Inferior parietal cortex (tissue), 1 donor: ENCODE data around the gene SRP14.
"Not testable (repeated sequence)": the region's sequence is repeated elsewhere in the genome, so short reads cannot be mapped to it uniquely, and the experiment has no call there.

Experiments used
- DNase-seq: peaks from one replicate; pipeline ENCODE4 v3.0.0-alpha.2; 2016; ENCODE audit errors: extremely low spot score

Gene SRP14, protein sequence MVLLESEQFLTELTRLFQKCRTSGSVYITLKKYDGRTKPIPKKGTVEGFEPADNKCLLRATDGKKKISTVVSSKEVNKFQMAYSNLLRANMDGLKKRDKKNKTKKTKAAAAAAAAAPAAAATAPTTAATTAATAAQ

DNA sequence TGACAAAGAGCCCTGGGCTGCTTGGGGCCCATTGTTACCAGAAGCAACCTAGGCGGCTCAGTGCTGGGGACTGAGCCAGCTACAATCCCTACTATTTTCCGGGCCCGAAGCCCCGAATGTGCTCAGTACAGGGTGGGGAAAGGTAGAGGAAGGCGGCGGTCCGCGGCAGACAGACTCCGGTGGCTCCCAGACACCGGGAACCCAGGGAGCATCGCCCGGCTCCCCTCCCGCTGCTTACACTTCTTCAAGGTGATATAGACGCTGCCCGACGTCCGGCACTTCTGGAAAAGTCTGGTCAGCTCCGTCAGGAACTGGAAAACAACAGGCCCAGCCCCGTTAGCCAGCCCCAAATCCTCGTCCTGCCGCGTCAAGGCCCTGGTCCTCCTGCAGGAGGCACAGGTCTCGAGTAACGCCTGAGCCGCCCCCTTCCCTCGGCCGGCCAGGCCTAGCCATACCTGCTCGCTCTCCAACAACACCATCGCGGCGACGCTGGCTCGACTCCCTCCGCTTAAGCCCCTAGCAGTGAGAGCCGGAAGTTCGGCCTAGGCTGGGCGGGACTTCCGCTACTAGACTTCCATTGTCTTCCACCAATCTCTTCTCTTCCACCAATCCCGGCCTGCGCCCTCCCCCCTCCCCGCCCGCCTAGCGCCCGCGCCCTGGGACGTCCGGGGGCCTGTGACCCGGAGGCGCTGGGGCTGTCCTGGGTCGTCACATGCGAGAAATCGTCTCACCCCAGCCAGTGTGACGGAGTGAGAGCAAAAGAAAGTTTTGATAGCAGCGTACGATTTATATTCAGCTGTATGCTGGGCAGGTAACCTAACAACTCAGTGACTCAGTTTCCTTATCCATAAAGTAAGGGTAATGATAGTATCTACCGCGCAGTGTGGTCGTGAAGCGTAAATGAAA is at the start of gene SRP14:
SRP14 (minus strand) TSS at position 544 of the 906 bp plus-strand sequence; CDS start at position 479, 65 bp downstream.
- DNase-seq: peak; percentile 96

DNA sequence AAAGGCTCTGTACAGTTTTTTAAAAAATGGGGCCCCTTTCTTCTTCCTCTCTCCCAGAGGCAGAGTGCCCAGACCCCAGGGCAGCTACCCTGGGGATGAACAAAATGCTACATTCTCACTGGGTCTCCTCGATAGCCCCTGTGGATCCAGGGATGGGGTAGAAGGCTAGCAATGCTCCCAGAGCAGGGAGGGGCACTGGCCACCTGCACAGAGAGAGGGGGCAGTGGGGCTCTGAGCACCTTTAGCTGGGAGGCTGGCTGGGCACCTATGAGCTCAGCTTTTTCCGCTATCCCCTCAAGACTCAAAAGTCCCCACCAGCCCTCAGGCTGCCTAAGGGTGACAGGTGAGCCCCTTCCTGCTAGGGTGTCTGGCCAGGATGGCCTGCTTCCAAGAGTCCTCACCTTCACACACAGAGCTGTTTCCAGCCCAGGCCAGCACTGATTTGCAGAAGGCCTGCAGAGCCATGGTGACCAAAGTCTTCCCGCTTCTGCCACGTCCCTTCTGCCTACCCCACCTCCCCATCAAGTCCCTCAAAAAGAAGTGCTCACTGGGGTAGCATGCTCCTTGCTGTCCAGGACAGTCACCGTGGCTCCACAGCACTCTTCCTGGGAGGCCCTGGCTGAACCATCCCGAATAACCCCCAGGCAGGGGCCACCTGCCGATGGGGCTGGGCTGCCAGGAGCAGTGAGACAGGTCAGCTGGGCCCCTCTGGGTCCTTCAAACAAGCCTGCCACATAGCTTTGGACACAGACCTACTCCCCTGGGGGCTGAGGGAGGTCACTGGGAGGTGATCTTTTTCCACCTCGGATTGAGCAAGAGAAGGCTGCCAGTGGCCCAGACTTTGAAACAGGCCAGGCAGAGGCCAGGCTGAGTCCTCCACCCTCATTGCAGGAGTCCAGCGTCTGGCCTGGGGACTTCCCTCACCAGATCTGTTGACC is 49.3 kb upstream of the SRP14 start:
- no peak for DNase-seq

DNA sequence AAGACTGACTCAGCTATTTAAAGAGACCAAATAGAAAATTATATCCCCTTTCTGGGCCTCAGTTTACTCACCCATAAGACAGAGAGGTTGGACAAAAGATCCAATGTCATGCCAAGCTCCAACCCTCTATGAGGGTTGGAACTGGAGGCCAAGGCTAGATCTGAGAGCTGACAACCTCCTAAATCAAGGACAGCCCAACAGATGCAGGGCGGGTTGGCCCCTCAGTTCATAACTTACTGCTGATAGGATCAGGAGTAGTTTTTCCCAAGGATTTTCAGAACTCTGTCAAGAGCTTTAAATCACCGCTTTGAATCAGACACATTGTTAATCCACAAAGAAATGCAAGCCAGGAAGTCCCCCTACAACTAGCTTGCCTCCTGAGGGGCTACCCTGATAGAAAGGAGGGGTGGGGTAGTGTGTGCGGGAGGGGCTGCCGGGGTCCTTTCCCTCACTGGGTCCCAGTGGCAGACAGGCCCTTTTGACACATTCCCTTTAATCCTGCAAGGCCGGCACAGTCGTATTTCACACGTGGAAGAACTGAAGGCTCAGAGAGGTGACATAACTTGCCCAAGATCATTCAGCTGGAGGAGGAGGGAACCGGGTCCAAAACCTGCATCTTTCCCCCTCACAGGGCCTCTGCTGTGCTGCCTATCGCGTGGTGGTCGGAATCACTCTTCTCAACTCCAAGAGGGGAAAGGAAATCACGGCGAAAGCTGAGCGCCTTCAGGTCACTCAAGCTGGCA is 48.3 kb upstream of the SRP14 start:
- no peak for DNase-seq

DNA sequence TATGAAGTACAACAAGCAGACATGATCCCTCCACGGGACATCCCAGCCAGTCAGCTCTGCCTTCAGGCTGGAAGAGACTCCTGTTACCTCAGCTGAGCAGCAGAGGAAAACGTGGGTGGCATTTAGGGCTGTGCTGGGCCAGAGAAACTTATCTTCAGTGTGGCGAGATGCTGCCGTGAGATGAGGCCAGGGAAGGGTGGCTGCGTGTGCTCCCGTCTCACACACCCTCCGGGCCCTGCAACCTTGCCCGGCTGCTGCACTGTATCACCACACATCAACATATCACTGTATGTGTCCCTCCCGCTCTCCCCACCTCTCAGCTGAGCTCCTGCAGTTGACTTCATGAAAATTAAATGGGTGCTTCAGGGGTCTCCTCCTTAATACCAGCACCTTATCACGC is 46.3 kb upstream of the SRP14 start:
- DNase-seq: no peak

DNA sequence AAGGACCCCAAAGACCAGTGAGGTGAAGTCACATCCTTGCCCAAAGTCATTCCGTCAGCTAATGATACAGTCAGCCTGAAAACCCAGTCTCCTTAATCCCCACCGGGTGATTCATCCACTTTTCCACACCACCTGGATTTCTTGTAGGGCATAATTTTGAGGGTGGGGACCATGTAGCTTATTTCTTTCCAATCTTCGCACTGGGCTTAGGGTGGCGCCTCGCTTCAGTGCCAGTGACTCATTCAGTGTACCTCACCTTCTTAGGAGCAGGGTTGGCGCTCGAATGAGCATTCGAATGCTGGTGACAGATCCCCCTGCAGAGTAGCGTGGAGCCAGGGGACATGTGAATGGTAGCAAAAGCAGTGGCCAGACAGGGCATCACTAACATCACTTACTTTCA is 45.7 kb upstream of the SRP14 start:
- no peak for DNase-seq

DNA sequence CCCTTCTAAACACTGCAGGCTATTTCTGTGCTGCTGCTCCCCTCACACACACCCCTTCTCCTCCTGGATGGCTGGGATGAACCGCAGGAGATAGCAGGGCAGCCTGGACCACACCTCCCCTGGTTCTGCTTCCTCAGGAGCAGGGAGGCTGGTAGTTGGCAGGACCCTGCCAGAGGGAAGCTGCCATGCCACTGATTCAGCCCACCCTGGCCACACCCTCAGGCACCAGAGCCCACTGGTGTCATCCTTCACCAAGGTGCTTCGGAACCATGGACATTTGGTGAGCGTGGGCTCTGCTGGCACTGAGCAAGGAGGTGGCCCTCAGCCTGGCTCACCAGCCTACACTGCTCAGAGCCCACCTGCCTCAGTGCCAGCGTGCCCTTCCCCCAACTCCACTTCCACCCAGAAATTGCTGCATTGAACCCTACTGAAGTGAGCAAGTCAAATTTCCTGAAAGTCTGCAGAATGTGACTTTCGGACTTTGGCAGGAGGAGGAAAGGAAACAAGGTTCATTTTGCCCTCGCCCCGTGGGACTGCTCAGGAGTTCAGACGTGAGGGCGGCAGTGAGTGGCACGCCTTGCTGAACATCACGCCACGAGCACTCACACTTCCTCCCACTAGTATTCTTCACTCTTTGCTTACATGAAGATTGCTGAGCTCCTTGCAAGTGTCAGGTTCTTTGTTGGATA is 43.4 kb upstream of the SRP14 start:
- no peak for DNase-seq

DNA sequence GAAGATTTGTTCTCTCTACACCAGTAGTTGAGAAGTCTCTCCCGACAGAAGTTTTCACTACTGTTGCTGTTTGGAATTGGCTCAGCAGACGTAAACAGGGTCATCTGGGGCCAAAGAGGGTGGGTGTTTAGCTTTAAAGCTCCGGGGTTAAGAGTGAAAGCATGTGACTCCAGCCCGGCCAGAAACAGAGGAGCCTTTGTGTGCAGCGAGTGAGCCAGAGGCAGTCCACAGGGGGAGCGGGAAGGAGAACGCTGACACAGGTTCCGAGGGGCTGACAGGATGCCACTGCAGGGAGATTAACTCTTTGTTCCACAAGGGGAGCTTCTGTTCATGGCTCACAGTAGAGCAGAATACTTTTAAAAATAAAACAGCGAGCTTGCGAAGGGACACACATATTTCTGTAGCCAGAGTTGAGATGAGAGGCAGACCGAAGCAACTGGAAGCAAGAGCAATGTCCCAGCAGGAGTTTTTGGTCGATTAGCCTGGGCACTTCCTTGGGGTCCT is 42.8 kb upstream of the SRP14 start:
- DNase-seq: peak; percentile 80

DNA sequence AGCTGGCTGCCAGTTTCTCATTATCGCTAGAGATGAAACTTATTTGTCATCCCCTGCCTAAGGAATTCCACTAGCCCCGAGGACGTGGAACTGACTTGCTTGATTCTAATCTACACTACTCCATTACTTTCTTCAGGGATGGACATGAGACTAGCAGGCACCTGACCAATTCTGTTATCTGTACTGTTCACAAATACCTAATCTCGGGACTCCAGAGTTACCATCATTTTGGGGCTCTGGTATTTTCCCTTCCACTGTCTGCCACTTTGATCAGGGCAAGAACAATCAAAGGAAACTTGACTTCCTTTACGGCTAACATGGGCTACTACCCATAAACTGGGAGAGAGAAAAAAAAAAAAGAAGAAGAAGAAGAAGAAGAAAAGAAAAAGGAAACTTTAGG is 41.9 kb upstream of the SRP14 start:
- DNase-seq: no peak

DNA sequence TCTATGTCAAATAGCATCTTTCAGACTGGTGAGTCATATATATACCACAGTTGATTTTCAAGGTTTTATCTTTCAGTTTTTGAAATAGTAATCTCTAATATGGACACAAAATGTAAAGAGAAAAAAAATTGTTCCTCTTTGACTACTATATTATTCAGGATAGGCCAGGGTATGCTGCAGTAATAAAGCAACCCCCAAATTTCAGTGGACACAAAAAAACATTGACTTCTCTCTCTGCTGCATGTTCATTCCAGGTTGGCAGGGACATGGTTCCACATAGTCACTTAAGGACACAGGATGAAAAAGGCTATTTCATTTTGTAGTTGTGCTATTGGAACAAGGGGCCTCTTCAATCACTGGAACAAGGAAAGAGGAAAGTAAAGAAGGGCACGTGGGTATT is 41.1 kb upstream of the SRP14 start:
- no peak for DNase-seq

DNA sequence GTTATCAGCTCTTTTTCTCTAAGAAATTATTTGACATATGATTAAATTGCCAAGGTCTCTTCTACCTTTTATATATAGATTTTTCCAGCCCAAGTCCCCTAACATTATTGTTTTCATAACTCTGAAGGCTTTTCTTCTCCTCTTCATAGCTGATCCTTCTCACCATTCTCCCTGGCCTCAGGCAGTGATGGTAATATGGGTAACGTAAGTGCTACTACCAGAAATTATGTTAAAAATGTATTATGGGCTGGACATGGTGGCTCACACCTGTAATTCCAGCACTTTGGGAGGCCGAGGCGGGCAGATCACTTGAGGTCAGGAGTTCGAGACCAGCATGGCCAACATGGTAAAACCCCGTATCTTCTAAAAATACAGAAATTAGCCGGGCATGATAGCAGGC is 40.5 kb upstream of the SRP14 start:
- DNase-seq: no peak

DNA sequence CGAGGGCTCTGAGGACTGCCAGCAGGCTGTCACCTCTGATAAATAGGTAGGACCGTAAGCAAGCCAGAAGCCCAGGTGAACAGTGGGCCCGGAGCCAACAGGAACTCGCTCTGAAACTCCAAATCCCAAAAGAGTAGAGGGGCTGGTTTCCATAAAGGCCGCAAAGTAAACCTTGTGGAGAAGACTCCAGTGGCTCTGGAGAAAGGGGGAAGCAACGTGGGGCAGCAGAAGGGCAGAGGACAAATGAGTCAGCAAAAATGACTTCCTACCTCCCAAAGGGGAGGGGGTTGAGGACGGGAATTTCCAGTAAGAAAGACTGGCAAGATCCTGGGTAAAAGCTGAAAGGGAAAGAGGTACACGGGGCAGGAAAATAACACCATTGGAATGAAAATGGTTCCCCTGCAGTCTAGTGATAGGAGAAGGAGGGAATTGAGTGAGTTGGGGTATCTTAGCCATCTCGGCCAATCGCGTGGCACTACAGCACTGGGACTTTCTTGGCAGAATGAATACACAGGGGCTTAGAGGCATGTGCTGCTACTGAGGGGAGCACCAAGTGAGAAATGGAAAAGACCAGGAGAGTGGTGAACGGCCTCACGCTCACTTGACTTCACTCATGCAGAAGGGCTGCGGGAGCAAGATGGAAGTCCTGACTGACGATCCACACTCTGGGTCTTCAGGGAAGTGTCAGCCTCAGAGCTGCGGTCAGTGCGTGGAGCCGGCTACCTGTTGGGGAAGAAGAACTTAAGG is 36.5 kb upstream of the SRP14 start:
- DNase-seq: no peak

DNA sequence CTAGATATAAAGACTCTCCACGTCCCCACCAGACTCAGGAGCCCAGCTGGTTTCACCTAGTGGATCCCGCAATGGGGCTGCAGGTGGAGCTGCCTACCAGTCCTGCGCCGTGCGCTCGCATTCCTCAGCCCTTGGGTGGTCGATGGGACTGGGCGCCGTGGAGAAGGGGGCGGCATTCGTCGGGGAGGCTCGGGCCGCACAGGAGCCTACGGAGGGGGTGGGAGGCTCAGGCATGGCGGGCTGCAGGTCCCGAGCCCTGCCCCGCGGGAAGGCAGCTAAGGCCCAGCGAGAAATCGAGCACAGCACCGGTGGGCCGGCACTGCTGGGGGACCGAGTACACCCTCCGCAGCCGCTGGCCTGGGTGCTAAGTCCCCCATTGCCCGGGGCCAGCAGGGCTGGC is 35.7 kb upstream of the SRP14 start:
- DNase-seq: not testable (repeated sequence)

DNA sequence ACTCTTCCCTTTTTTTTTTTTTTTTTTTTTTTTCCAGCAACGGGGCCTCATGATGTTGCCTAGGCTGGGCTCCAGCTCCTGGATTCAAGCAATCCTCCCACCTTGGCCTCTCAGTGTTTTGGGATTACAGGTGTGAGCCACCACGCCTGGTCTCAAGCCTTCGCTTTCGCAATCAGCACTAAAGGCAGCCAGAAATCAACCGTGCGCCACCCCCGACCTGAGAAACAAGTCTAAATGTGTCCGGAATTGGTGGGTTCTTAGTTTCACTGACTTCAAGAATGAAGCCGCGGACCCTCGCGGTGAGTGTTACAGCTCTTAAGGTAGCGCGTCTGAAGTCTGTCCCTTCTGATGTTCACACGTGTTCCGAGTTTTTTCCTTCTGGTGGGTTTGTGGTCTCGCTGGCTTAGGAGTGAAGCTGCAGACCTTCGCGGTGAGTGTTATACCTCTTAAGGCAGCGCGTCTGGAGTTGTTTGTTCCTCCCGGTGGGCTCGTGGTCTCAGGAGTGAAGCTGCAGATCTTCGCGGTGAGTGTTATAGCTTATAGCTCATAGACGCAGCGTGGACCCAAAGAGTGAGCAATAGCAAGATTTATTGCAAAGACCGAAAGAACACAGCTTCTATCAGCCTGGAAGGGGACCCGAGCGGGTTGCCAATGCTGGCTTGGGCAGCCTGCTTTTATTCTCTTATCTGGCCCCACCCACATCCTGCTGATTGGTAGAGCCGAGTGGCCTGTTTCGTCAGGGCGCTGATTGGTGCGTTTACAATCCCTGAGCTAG is 34.9 kb upstream of the SRP14 start:
- not testable (repeated sequence) for DNase-seq

DNA sequence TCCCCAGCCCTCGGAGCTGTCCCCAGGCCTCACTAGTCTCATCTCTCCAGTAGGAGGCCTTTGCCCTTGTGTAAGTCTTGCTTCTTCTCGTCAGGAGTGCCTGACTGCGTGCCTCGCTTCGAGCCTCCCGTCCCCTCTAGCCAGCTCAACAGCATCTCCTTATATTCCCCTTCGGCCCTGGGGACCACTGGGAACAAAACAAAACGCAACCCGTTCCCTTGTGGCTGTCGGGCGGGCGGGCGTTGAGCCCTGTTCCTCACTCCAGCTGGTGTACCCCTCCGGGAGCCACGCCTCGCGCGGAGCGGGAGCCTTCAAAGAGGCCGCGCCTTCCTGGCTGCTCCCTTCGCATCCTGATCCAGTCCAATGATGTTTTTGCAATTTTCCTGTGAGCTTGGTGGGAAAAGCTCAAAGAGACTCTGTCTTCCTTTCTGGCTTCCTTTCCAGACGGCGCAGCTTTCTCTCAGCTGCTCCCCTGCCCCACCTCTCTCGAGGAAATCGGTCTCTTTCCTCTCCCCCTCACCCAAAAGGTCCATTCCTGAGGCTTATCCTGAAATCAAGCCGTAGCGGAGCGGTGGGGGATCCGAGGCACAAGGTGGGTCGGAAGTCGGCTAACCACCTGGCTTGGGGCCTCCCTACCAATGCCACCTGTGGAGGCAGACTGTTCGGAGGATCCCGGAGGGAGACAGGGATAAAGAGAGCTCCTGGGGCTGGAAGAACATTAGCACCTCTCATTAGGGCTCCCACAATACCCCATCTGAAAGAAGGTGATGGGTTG is 33.4 kb upstream of the SRP14 start:
- no peak for DNase-seq

DNA sequence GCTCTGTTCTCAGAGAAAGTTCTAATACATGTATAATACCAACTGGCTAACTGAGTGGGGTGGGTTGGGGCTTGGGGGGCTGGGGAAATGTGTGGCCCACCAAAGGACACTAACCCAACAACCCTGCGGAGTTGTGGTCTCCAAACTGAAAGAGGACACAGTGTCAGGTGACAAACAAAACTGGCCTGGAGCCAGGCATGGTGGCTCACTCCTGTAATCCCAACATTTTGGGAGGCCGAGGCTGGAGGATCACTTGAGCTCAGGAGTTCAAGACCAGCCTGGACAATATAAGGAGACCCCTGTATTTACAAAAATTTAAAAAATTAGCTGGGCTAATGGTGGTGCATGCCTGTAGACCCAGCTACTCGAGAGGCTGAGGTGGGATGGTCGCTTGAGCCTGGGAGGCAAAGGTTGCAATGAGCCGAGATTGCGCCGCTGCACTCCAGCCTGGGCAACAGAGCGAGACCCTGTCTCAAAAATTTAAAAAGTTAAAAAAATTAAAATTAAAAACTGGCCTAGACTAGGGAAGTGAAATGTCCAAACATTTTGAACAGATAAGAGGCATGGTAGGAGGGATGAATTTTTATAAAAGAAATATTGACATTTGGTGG is 31.7 kb upstream of the SRP14 start:
- no peak for DNase-seq

DNA sequence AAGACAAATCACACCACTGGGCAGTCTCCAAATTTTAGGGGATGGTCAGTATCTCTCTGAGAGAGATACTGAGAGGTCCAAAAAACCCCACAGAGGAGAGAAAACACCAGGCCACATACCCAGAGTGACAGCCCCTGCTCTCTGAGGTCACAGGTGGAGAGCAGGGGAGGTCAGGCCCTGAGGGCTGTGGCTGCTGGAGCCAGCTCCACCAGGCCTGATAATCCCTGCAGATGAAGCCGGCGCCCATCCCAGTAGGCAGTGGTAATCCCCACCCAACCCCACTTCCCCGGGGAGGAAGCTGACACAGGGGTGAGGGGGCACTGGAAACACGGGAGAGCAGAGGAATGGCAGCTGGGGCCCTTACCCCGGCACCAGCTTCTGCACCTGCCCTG is 31.2 kb upstream of the SRP14 start:
- DNase-seq: no peak

DNA sequence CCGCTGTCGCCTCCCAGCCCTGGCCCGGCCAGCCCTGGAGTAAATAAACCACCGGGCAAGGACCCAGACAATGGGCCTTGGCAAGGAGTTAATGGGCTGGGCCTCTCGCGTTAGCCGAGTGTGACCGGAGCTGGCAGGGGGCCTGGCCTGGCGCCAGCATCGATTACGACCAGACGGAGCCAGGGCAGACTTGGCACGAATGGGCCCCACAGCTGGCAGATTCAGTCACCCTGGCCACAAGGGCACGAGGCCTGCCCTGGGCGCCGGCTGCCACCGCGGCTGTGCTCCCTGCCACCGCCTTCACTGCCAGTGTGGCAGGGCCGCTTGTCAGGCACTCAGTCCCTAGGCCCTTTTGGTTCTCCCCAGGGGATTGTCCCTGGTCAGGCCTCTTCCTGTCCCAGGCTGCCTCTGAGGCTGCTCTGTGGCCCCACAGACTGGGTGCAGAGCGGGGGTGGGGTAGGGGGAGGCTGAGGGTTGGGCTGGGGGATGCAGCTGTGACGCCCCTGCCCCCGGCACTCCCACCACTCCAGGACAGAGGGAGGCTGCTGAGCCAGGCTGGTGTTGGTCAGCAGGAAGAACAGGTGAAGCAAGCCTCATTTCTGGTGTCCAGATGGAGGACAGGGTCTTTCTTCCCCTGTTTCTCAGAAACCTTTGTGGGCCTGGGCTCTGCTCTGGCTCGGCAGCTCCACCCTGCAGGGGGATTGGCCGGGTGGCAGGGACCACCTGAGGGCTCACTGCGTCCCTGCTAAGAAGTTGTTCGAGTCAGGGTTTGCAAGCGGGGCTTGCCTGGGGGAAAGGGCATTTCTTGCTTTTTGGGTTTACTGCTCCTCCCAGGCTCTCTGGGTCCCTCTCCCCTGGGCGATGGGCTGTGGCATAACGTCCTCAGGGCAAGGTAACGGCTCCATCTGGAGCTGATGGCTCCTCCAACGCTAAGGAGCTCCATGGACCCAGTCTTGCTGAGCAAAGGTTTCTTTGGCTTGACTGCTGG is 30.5 kb upstream of the SRP14 start:
- peak; percentile 90 for DNase-seq
